ENCODE data around the gene FHOD3. TPM values are rescaled to one million over a fixed set of nuclear protein-coding genes. Genes with fewer than 3 reads are reported as not detected.

FHOD3 gene
- total and polyA plus RNA-seq, 2 of the 4 experiments (the other 2 are of a cell fraction) = 14.6 to 16.0 TPM

DNA sequence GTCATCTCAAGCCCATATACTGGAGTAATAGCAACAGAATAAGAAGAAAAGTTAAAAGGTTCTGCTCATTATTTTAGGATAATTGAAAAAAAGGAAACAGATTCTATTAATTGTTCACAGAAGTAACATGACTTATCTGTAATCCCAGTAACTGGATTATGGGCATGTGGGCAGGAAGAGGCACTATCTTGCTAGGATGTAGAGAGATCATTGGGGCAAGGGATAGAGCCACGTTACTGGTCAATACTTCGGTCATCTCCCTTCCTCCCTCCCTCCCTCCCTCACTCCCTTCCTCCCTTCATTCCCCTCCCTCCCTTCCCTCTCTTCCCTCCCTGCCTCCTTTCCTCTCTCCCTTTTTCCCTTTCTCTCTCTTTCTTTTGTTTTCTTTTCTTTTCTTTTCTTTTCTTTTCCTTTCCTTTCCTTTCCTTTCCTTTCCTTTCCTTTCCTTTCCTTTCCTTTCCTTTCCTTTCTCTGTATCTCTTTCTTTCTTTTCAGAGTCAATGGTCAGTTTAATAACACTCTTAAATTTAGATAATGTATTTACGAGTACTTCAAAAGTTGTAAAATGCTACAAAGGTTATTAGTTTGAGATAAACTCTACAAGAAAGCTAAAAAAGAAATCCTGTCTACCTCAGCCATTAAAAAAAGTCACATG lies 82.8 kb downstream of the FHOD3 start:
- Histone ChIP-seq H3K9me3 (ENCODE audit: control insufficient read depth, insufficient read depth, low read length) (no peaks in the 10 kb centered on the region), H3K79me1 (ENCODE audit: low read depth in 1 of 2, low read length in 2 of 2) (peaks cover 0 to 5% of the 10 kb centered on the region in 2 experiments; a peak in 1 of 4 replicates), H2BK15ac (ENCODE audit: low read depth, low read length) (no peak overlapping the region), H3K27me3 (ENCODE audit: control insufficient read depth, insufficient read depth, low read length) (no peaks in the 10 kb centered on the region), H2AK9ac (replicated peaks; ENCODE audit: low read depth, low read length, poor library complexity) (no peak overlapping the region), H4K91ac (ENCODE audit: insufficient read depth, low read depth, low read length) (no peak overlapping the region), H3K4me1 (ENCODE audit: control insufficient read depth, insufficient read depth, low read length) (peaks cover 3% of the 10 kb centered on the region), H4K20me1 (ENCODE audit: insufficient read depth, low read length) (0 out of 2 replicates have a peak, but pooled peaks cover 2% of the 10 kb centered on the region), H2BK20ac (ENCODE audit: low read depth, low read length) (no peak overlapping the region), H3K18ac (ENCODE audit: low read depth, low read length) (no peak overlapping the region), H2BK120ac (ENCODE audit: low read depth, low read length) (no peak overlapping the region), H3K56ac (ENCODE audit: extremely low read depth, insufficient read depth, low read length) (no peak overlapping the region), H3K27ac (ENCODE audit: insufficient read depth, low read length) (no peak overlapping the region), H3K14ac (replicated peaks; ENCODE audit: low read depth, low read length) (no peak overlapping the region), H3K36me3 (ENCODE audit: control insufficient read depth, insufficient read depth, low read length) (no peaks in the 10 kb centered on the region), H3K4me2 (ENCODE audit: low read depth, low read length) (no peak overlapping the region), H4K8ac (ENCODE audit: low read depth in 2 of 2, low read length in 2 of 2) (no peak overlapping the region), H3K9ac (ENCODE audit: low read depth, low read length) (no peak overlapping the region), H2AK5ac (ENCODE audit: low read depth, low read length) (no peak overlapping the region), H3K23ac (ENCODE audit: low read depth, low read length) (no peak overlapping the region), H2BK5ac (ENCODE audit: low read depth, low read length, poor library complexity, severe bottlenecking) (no peak overlapping the region), H3K4me3 (ENCODE audit: insufficient read depth, low read depth, low read length) (no peak overlapping the region), H3K9me1 (ENCODE audit: insufficient read depth, low read length) (0 out of 2 replicates have a peak, but pooled peaks cover 3% of the 10 kb centered on the region), H3K4ac (ENCODE audit: low read depth, low read length) (no peak overlapping the region), H2AFZ (replicated peaks; ENCODE audit: low read length, poor library complexity) (no peak overlapping the region), H4K5ac (ENCODE audit: low read depth, low read length) (no peak overlapping the region)
- intact Hi-C loops (cut with micrococcal nuclease) = no loop called here
- CTCF ChIA-PET = no interaction called here
- POLR2A ChIA-PET (ENCODE audit: unreplicated experiment) = no interaction called here
- TF ChIP-seq ELK1 (IDR thresholded peaks at IDR 0.05; ENCODE audit: borderline replicate concordance, low read depth, low read length) (no peak), POLR2A (IDR thresholded peaks at IDR 0.05; ENCODE audit: low read depth, low read length) (no peak), USF2 (IDR thresholded peaks at IDR 0.05; ENCODE audit: low read depth, low read length) (no peak), RCOR1 (IDR thresholded peaks at IDR 0.05; ENCODE audit: insufficient replicate concordance, low read length) (no peak), CEBPB (IDR thresholded peaks at IDR 0.05; ENCODE audit: low read depth, low read length) (no peak), BHLHE40 (IDR thresholded peaks at IDR 0.05; ENCODE audit: low read depth, low read length) (no peak), FOS (IDR thresholded peaks at IDR 0.05; ENCODE audit: low read depth, low read length) (no peak), MXI1 (IDR thresholded peaks at IDR 0.05; ENCODE audit: borderline replicate concordance, low read depth, low read length) (no peak), NFE2L2 (IDR thresholded peaks at IDR 0.05; ENCODE audit: low read depth, low read length) (no peak), MAFK (IDR thresholded peaks at IDR 0.05; ENCODE audit: low read depth, low read length) (no peak), RAD21 (IDR thresholded peaks at IDR 0.05; ENCODE audit: low read length) (no peak), MAZ (IDR thresholded peaks at IDR 0.05; ENCODE audit: borderline replicate concordance, low read depth, low read length) (no peak), CTCF (conservative IDR thresholded peaks at IDR 0.05; ENCODE audit: low read depth, low read length) (no peak), RFX5 (IDR thresholded peaks at IDR 0.05; ENCODE audit: low read depth, low read length) (no peak), CHD1 (IDR thresholded peaks at IDR 0.05; ENCODE audit: low read depth, low read length) (no peak), SMC3 (IDR thresholded peaks at IDR 0.05; ENCODE audit: low read depth, low read length) (no peak)
- no CpG with 5 or more reads among the region's 3 CpGs for WGBS, 2 experiments (ENCODE audit: extremely low coverage in 2 of 2, insufficient read length in 1 of 2)
- dilution Hi-C loops (cut with HindIII; ENCODE audit: low sequenced_read_pairs, unreplicated experiment) = no loop called here
- DNase-seq (no peak), ATAC-seq (ENCODE audit: low read depth) (no peak)
- in situ Hi-C loops (cut with MboI; ENCODE audit: low sequenced_read_pairs) = no loop called here
- no TSS peak for BruUV-seq (replicated peaks)

Data from IMR-90 (cell line).